ENCODE data around the gene RACGAP1. TPM values are rescaled to one million over a fixed set of nuclear protein-coding genes. Genes with fewer than 3 reads are reported as not detected.

RACGAP1 gene
- total and polyA plus RNA-seq, 2 of the 8 experiments (the other 6 are each of a cell fraction or from before 2014, with no cell fraction given): 18.0 to 66.3 TPM

GRCh38 chr12:50013361-50014147 is 11.7 kb downstream of the RACGAP1 start (continued):
- TF ChIP-seq, protein P1, sequence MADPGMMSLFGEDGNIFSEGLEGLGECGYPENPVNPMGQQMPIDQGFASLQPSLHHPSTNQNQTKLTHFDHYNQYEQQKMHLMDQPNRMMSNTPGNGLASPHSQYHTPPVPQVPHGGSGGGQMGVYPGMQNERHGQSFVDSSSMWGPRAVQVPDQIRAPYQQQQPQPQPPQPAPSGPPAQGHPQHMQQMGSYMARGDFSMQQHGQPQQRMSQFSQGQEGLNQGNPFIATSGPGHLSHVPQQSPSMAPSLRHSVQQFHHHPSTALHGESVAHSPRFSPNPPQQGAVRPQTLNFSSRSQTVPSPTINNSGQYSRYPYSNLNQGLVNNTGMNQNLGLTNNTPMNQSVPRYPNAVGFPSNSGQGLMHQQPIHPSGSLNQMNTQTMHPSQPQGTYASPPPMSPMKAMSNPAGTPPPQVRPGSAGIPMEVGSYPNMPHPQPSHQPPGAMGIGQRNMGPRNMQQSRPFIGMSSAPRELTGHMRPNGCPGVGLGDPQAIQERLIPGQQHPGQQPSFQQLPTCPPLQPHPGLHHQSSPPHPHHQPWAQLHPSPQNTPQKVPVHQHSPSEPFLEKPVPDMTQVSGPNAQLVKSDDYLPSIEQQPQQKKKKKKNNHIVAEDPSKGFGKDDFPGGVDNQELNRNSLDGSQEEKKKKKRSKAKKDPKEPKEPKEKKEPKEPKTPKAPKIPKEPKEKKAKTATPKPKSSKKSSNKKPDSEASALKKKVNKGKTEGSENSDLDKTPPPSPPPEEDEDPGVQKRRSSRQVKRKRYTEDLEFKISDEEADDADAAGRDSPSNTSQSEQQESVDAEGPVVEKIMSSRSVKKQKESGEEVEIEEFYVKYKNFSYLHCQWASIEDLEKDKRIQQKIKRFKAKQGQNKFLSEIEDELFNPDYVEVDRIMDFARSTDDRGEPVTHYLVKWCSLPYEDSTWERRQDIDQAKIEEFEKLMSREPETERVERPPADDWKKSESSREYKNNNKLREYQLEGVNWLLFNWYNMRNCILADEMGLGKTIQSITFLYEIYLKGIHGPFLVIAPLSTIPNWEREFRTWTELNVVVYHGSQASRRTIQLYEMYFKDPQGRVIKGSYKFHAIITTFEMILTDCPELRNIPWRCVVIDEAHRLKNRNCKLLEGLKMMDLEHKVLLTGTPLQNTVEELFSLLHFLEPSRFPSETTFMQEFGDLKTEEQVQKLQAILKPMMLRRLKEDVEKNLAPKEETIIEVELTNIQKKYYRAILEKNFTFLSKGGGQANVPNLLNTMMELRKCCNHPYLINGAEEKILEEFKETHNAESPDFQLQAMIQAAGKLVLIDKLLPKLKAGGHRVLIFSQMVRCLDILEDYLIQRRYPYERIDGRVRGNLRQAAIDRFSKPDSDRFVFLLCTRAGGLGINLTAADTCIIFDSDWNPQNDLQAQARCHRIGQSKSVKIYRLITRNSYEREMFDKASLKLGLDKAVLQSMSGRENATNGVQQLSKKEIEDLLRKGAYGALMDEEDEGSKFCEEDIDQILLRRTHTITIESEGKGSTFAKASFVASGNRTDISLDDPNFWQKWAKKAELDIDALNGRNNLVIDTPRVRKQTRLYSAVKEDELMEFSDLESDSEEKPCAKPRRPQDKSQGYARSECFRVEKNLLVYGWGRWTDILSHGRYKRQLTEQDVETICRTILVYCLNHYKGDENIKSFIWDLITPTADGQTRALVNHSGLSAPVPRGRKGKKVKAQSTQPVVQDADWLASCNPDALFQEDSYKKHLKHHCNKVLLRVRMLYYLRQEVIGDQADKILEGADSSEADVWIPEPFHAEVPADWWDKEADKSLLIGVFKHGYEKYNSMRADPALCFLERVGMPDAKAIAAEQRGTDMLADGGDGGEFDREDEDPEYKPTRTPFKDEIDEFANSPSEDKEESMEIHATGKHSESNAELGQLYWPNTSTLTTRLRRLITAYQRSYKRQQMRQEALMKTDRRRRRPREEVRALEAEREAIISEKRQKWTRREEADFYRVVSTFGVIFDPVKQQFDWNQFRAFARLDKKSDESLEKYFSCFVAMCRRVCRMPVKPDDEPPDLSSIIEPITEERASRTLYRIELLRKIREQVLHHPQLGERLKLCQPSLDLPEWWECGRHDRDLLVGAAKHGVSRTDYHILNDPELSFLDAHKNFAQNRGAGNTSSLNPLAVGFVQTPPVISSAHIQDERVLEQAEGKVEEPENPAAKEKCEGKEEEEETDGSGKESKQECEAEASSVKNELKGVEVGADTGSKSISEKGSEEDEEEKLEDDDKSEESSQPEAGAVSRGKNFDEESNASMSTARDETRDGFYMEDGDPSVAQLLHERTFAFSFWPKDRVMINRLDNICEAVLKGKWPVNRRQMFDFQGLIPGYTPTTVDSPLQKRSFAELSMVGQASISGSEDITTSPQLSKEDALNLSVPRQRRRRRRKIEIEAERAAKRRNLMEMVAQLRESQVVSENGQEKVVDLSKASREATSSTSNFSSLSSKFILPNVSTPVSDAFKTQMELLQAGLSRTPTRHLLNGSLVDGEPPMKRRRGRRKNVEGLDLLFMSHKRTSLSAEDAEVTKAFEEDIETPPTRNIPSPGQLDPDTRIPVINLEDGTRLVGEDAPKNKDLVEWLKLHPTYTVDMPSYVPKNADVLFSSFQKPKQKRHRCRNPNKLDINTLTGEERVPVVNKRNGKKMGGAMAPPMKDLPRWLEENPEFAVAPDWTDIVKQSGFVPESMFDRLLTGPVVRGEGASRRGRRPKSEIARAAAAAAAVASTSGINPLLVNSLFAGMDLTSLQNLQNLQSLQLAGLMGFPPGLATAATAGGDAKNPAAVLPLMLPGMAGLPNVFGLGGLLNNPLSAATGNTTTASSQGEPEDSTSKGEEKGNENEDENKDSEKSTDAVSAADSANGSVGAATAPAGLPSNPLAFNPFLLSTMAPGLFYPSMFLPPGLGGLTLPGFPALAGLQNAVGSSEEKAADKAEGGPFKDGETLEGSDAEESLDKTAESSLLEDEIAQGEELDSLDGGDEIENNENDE (IDR thresholded peaks at IDR 0.05; ENCODE audit: insufficient replicate concordance, low read length): no peak
